Activated CD8-positive, alpha-beta memory T cell treated with anti-CD3 and anti-CD28 coated beads for 1 hour (primary cell): ENCODE results near the gene COPG1.
"Not testable (repeated sequence)": the region's sequence is repeated elsewhere in the genome, so short reads cannot be mapped to it uniquely, and the experiment has no call there.

Source experiments
- DNase-seq, 2 donors: peaks; one replicate each; pipeline ENCODE4 v3.0.0-alpha.2; 2020; ENCODE audit warnings: low read depth in 1 of 2; ENCODE audit errors: extremely low read depth in 1 of 2

Gene COPG1

GRCh38 chr3:129238945-129239705 lies 10.3 kb upstream of the COPG1 start:
- no peak for DNase-seq

- DNase-seq: no peak
Observed at GRCh38 chr3:129239991-129240390, 9.4 kb upstream of the COPG1 start.

- no peak for DNase-seq
Observed at GRCh38 chr3:129240436-129240835, 9.0 kb upstream of the COPG1 start.

GRCh38 chr3:129245141-129245540 lies 4.3 kb upstream of the COPG1 start:
- no peak for DNase-seq

- peak; percentile 26 to 29 for DNase-seq
Observed at GRCh38 chr3:129245641-129246306, 3.6 kb upstream of the COPG1 start.

GRCh38 chr3:129246636-129247035 lies 2.8 kb upstream of the COPG1 start:
- no peak for DNase-seq

GRCh38 chr3:129248286-129248979 lies 973 bp upstream of the COPG1 start:
- no peak for DNase-seq

GRCh38 chr3:129252748-129253147 lies 3.3 kb downstream of the COPG1 start:
- no peak for DNase-seq

GRCh38 chr3:129254536-129255230 lies 5.3 kb downstream of the COPG1 start:
- no peak for DNase-seq

- no peak for DNase-seq
Observed at GRCh38 chr3:129256270-129256669, 6.9 kb downstream of the COPG1 start.

- no peak for DNase-seq
Observed at GRCh38 chr3:129257609-129258008, 8.2 kb downstream of the COPG1 start.

GRCh38 chr3:129259612-129260477 lies 10.4 kb downstream of the COPG1 start:
- no peak for DNase-seq

- DNase-seq: no peak
Observed at GRCh38 chr3:129260606-129261005, 11.2 kb downstream of the COPG1 start.

- DNase-seq: no peak
Observed at GRCh38 chr3:129261894-129262293, 12.5 kb downstream of the COPG1 start.

GRCh38 chr3:129263161-129263910 lies 13.9 kb downstream of the COPG1 start:
- DNase-seq: no peak

GRCh38 chr3:129264994-129265393 lies 15.6 kb downstream of the COPG1 start:
- not testable (repeated sequence) for DNase-seq

GRCh38 chr3:129266651-129267050 lies 17.2 kb downstream of the COPG1 start:
- DNase-seq: no peak

- DNase-seq: no peak
Observed at GRCh38 chr3:129268396-129268795, 19.0 kb downstream of the COPG1 start.

GRCh38 chr3:129271674-129272073 lies 22.3 kb downstream of the COPG1 start:
- DNase-seq: no peak

GRCh38 chr3:129276385-129276784 lies 27.0 kb downstream of the COPG1 start:
- no peak for DNase-seq
